HCT116 (cell line): ENCODE results near the gene TM9SF4. TPM values are rescaled to one million over a fixed set of nuclear protein-coding genes. Genes with fewer than 3 reads are reported as not detected.

Source experiments
- ATAC-seq: fragments of 200-7000 bp; cut with Tn5 transposase; 2 replicates; pipeline ENCODE4 v1.9.1; 2020; ENCODE audit warnings: mild to moderate bottlenecking, moderate library complexity
- BruUV-seq: library from RNA; stranded (reverse); fragments of 400-500 nt; replicated peaks from 2 replicates; lab custom pipeline; 2021; lab: Mats Ljungman, UMichigan
- CTCF ChIA-PET: fragments of 300-600 bp; sonication (Branson Sonifier 250); formaldehyde crosslinking; loops from one replicate; lab custom pipeline; 2021; ENCODE audit warnings: antibody characterized with exemption; lab: Charles Lee
- POLR2A ChIA-PET: fragments of 300-600, 350-600 bp; sonication (Branson Sonifier 250); formaldehyde crosslinking; loops from one replicate; lab custom pipeline; 2021; ENCODE audit warnings: antibody characterized with exemption; lab: Charles Lee
- RAD21 ChIA-PET, 2 experiments: fragments of 300-600 bp; sonication (Branson Sonifier 250); formaldehyde crosslinking; loops; one replicate each; lab custom pipeline; 2023; ENCODE audit warnings: low total read pairs in 2 of 2; ENCODE audit not compliant: uncharacterized antibody in 2 of 2, unreplicated experiment in 2 of 2, low non-redundant PET in 1 of 2; lab: Charles Lee
- DNase-seq: peaks from one replicate; pipeline ENCODE4 v3.0.0-alpha.2; 2010; ENCODE audit warnings: low read depth, low spot score
- H2AFZ ChIP-seq: fragments of 200-600 bp; shearing (Covaris generic), sonication (generic); 2 replicates; pipeline ENCODE4 v1.6.1; 2017; ENCODE audit warnings: low read depth, mixed run types, mixed read lengths, antibody characterized with exemption, low read length; ENCODE audit not compliant: poor library complexity, severe bottlenecking
- H3K27ac ChIP-seq: 2 replicates; pipeline ENCODE4 v1.5.1; 2012; ENCODE audit warnings: low read depth, low read length
- H3K27me3 ChIP-seq: fragments of 200-600 bp; sonication (generic); 2 replicates; pipeline ENCODE4 v1.6.1; 2016; ENCODE audit warnings: mixed run types, low read length, mixed read lengths; ENCODE audit not compliant: insufficient read depth
- H3K36me3 ChIP-seq, 2 experiments: fragments of 200-500 bp in 1 of 2; fragments of 200-600 bp in 1 of 2; sonication (Bioruptor generic) in 1 of 2; sonication (generic) in 1 of 2; 2 replicates each; pipeline versions ENCODE4 v1.5.1 to v1.6.1; 2014 to 2016; ENCODE audit warnings: low read length in 2 of 2, inconsistent platforms in 1 of 2, mixed read lengths in 1 of 2, mixed run types in 1 of 2; ENCODE audit not compliant: insufficient read depth in 2 of 2, control insufficient read depth in 1 of 2
- H3K4me1 ChIP-seq, 2 experiments: fragments of 200-600 bp in 1 of 2; sonication (generic) in 1 of 2; 2 replicates each; pipeline versions ENCODE4 v1.5.1 to v1.6.1; 2012 to 2017; ENCODE audit warnings: low read length in 2 of 2, inconsistent platforms in 1 of 2, mild to moderate bottlenecking in 1 of 2, mixed read lengths in 1 of 2, mixed run types in 1 of 2, moderate library complexity in 1 of 2; ENCODE audit not compliant: insufficient read depth in 2 of 2, control insufficient read depth in 1 of 2
- H3K4me2 ChIP-seq: fragments of 200-600 bp; sonication (generic); 2 replicates; pipeline ENCODE4 v1.6.1; 2017; ENCODE audit warnings: mixed run types, low read length, mixed read lengths
- H3K4me3 ChIP-seq, 2 experiments: fragments of 200-600 bp in 1 of 2; sonication (generic) in 1 of 2; replicated peaks in 1 of 2; 2 replicates each; pipeline ENCODE4 v1.5.1; 2011 to 2016; ENCODE audit warnings: low read length in 2 of 2, control low read depth in 1 of 2, low read depth in 1 of 2, mild to moderate bottlenecking in 1 of 2, mixed read lengths in 1 of 2, mixed run types in 1 of 2
- H3K79me2 ChIP-seq: fragments of 200-600 bp; sonication (generic); 2 replicates; pipeline ENCODE4 v1.6.1; 2017; ENCODE audit warnings: mild to moderate bottlenecking, mixed run types, low read length, moderate library complexity, mixed read lengths; ENCODE audit not compliant: insufficient read depth
- H3K9ac ChIP-seq: fragments of 200-600 bp; sonication (generic); 2 replicates; pipeline ENCODE4 v1.6.1; 2016; ENCODE audit warnings: low read length, mixed read lengths
- H3K9me2 ChIP-seq: fragments of 200-600 bp; sonication (generic), shearing (Covaris generic); 2 replicates; pipeline ENCODE4 v1.6.1; 2017; ENCODE audit warnings: mixed run types, mild to moderate bottlenecking, moderate library complexity; ENCODE audit not compliant: insufficient read depth
- H3K9me3 ChIP-seq, 2 experiments: fragments of 200-500 bp in 1 of 2; fragments of 200-600 bp in 1 of 2; sonication (Bioruptor generic) in 1 of 2; sonication (generic) in 1 of 2; 2 replicates each; pipeline ENCODE4 v1.6.1; 2014 to 2017; ENCODE audit warnings: low read length in 2 of 2, mixed read lengths in 2 of 2, inconsistent platforms in 1 of 2, low read depth in 1 of 2, mild to moderate bottlenecking in 1 of 2, mixed run types in 1 of 2, moderate library complexity in 1 of 2; ENCODE audit not compliant: control insufficient read depth in 1 of 2, insufficient read depth in 1 of 2
- H4K20me1 ChIP-seq: fragments of 200-600 bp; sonication (generic), shearing (Covaris generic); 2 replicates; pipeline ENCODE4 v1.6.1; 2017; ENCODE audit warnings: mixed run types, mild to moderate bottlenecking, moderate library complexity; ENCODE audit not compliant: insufficient read depth
- CBX3 ChIP-seq: IDR thresholded peaks from 2 replicates; pipeline ENCODE4 v1.6.1; 2012; ENCODE audit warnings: low read depth
- EGR1 ChIP-seq: IDR thresholded peaks from 2 replicates; pipeline ENCODE4 v1.6.1; 2012; ENCODE audit warnings: low read depth
- EZH2 ChIP-seq: fragments of 200-600 bp; sonication (generic); IDR thresholded peaks from 2 replicates; pipeline ENCODE4 v1.6.1; 2017; ENCODE audit warnings: antibody characterized with exemption, mixed run types
- EZH2phosphoT487 ChIP-seq: fragments of 200-600 bp; IDR thresholded peaks from 2 replicates; pipeline ENCODE4 v1.6.1; 2018; ENCODE audit warnings: antibody characterized with exemption, borderline replicate concordance
- POLR2AphosphoS5 ChIP-seq: IDR thresholded peaks from 2 replicates; pipeline ENCODE4 v1.6.1; 2011; ENCODE audit warnings: mild to moderate bottlenecking, low read depth, low read length, moderate library complexity
- SIN3A ChIP-seq: IDR thresholded peaks from 2 replicates; pipeline ENCODE4 v1.6.1; 2012; ENCODE audit warnings: low read depth
- TCF7L2 ChIP-seq: IDR thresholded peaks from 2 replicates; pipeline ENCODE4 v1.7.0; 2011; ENCODE audit warnings: borderline replicate concordance, inconsistent platforms; ENCODE audit not compliant: insufficient read depth, insufficient read length; ENCODE audit errors: extremely low read depth
- YY1 ChIP-seq: IDR thresholded peaks from 2 replicates; pipeline ENCODE4 v1.6.1; 2011; ENCODE audit warnings: low read length, low read depth, moderate library complexity, mild to moderate bottlenecking; ENCODE audit not compliant: insufficient replicate concordance; ENCODE audit errors: extremely low read depth
- intact Hi-C: fragments of 100-400 bp; cut with micrococcal nuclease; formaldehyde crosslinking; loops from 2 replicates; pipeline ENCODE4 v1.10.0; 2022
- total RNA-seq: library from RNA; stranded (reverse); gene quantifications from one replicate; pipeline ENCODE4 v1.2.1, GENCODE V29; 2021; ENCODE audit not compliant: unreplicated experiment
- TF ChIP-seq, protein P1 (sequence below), 3 experiments: fragments of 200-600 bp in 1 of 3; sonication (generic) in 1 of 3; IDR thresholded peaks in 2 of 3; conservative IDR thresholded peaks in 1 of 3; 2 replicates each; pipeline ENCODE4 v1.5.1; 2012 to 2017; ENCODE audit warnings: low read depth in 2 of 3, low read length in 2 of 3, antibody characterized with exemption in 1 of 3, borderline replicate concordance in 1 of 3, control low read depth in 1 of 3, mild to moderate bottlenecking in 1 of 3, mixed read lengths in 1 of 3, mixed run types in 1 of 3, moderate library complexity in 1 of 3; ENCODE audit not compliant: insufficient read depth in 1 of 3
- TF ChIP-seq, protein P2 (sequence below): IDR thresholded peaks from 2 replicates; pipeline ENCODE4 v1.6.1; 2012
- TF ChIP-seq, protein P3 (sequence below): IDR thresholded peaks from 2 replicates; pipeline ENCODE4 v1.6.1; 2011; ENCODE audit warnings: mild to moderate bottlenecking, low read length, moderate library complexity; ENCODE audit not compliant: insufficient replicate concordance; ENCODE audit errors: extremely low read depth

Gene TM9SF4
- total RNA-seq, 1 experiment from 2014 or later = 51.2 TPM

GRCh38 chr20:32152421-32153155, 43.1 kb downstream of the TM9SF4 start:
- Histone ChIP-seq H3K36me3 (peaks cover 25 to 30% of the 10 kb centered on the region in 2 experiments), H2AFZ (no peak overlapping the region), H3K9me3 (no peaks in the 10 kb centered on the region), H3K27me3 (no peaks in the 10 kb centered on the region), H3K79me2 (no peaks in the 10 kb centered on the region), H3K4me2 (no peak overlapping the region), H3K4me1 (no peaks in the 10 kb centered on the region), H4K20me1 (no peaks in the 10 kb centered on the region), H3K27ac (no peak overlapping the region), H3K9me2 (no peaks in the 10 kb centered on the region)
- RAD21 ChIA-PET = interaction anchor here in 1 of 2 experiments (0.9 kb wide), 1 partner anchor 24 kb away, joined by 4 read pairs; no protein-coding TSS in a partner anchor
- DNase-seq = no peak
- no TSS peak for BruUV-seq
- CTCF ChIA-PET = no interaction called here
- TF ChIP-seq POLR2AphosphoS5 (no peak), YY1 (no peak), EGR1 (no peak), TCF7L2 (no peak), EZH2phosphoT487 (no peak), CBX3 (no peak), SIN3A (no peak), EZH2 (no peak)
- TF ChIP-seq, protein P1, sequence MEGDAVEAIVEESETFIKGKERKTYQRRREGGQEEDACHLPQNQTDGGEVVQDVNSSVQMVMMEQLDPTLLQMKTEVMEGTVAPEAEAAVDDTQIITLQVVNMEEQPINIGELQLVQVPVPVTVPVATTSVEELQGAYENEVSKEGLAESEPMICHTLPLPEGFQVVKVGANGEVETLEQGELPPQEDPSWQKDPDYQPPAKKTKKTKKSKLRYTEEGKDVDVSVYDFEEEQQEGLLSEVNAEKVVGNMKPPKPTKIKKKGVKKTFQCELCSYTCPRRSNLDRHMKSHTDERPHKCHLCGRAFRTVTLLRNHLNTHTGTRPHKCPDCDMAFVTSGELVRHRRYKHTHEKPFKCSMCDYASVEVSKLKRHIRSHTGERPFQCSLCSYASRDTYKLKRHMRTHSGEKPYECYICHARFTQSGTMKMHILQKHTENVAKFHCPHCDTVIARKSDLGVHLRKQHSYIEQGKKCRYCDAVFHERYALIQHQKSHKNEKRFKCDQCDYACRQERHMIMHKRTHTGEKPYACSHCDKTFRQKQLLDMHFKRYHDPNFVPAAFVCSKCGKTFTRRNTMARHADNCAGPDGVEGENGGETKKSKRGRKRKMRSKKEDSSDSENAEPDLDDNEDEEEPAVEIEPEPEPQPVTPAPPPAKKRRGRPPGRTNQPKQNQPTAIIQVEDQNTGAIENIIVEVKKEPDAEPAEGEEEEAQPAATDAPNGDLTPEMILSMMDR (IDR thresholded peaks at IDR 0.05 in 2 of 3, conservative IDR thresholded peaks at IDR 0.05 in 1 of 3; ENCODE audit: borderline replicate concordance in 1 of 3, insufficient read depth in 1 of 3, low read depth in 2 of 3, low read length in 2 of 3) = no peak
- TF ChIP-seq, protein P2, sequence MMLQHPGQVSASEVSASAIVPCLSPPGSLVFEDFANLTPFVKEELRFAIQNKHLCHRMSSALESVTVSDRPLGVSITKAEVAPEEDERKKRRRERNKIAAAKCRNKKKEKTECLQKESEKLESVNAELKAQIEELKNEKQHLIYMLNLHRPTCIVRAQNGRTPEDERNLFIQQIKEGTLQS = no peak
- TF ChIP-seq, protein P3, sequence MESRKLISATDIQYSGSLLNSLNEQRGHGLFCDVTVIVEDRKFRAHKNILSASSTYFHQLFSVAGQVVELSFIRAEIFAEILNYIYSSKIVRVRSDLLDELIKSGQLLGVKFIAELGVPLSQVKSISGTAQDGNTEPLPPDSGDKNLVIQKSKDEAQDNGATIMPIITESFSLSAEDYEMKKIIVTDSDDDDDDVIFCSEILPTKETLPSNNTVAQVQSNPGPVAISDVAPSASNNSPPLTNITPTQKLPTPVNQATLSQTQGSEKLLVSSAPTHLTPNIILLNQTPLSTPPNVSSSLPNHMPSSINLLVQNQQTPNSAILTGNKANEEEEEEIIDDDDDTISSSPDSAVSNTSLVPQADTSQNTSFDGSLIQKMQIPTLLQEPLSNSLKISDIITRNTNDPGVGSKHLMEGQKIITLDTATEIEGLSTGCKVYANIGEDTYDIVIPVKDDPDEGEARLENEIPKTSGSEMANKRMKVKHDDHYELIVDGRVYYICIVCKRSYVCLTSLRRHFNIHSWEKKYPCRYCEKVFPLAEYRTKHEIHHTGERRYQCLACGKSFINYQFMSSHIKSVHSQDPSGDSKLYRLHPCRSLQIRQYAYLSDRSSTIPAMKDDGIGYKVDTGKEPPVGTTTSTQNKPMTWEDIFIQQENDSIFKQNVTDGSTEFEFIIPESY = no peak
- TF ChIP-seq, all 23 proteins: peak for 0
- Histone ChIP-seq H3K9ac (no peak overlapping the region), H3K4me3 (no peak overlapping the region)
- POLR2A ChIA-PET = no interaction called here
- ATAC-seq = no peak
- intact Hi-C loops = loop anchor here (10.0 kb wide), 1 partner anchor 62 kb away; no protein-coding TSS in a partner anchor
